Naive thymus-derived CD8-positive, alpha-beta T cell (primary cell): ENCODE measurements around the gene JAZF1. TPM values are rescaled to one million over a fixed set of nuclear protein-coding genes. Genes with fewer than 3 reads are reported as not detected.

Experiments used
- ATAC-seq, 2 donors: fragments of 150-1000 bp; cut with Tn5 transposase in 1 of 2; sonication (Bioruptor Pico), chemical (Tn5 transposase) in 1 of 2; 1 replicate in 1 of 2; 2 replicates in 1 of 2; pipeline ENCODE4 v1.10.0; 2021; ENCODE audit warnings: mild to moderate bottlenecking in 2 of 2, moderate library complexity in 2 of 2
- POLR2A ChIA-PET: fragments of 350-600 bp; sonication (Branson Sonifier 250); formaldehyde crosslinking; loops from one replicate; lab custom pipeline; 2021; ENCODE audit warnings: antibody characterized with exemption; lab: Charles Lee
- DNase-seq, 10 donors: peaks; one replicate each; pipeline versions ENCODE4 v3.0.0 to v3.0.0-alpha.2; 2020 to 2022
- H3K27ac Mint-ChIP-seq, 10 donors: one replicate each; pipeline ENCODE4 v1.8.0; 2020 to 2022; ENCODE audit warnings: mild to moderate bottlenecking in 10 of 10, mixed read lengths in 10 of 10, moderate library complexity in 4 of 10, inconsistent platforms in 1 of 10
- H3K27me3 Mint-ChIP-seq, 5 donors: one replicate each; pipeline ENCODE4 v1.8.0; 2021 to 2022; ENCODE audit warnings: mixed read lengths in 5 of 5
- H3K36me3 Mint-ChIP-seq, 3 donors: one replicate each; pipeline ENCODE4 v1.8.0; 2020 to 2022; ENCODE audit warnings: mixed read lengths in 3 of 3, mild to moderate bottlenecking in 2 of 3, inconsistent platforms in 1 of 3
- H3K4me1 Mint-ChIP-seq, 4 donors: one replicate each; pipeline ENCODE4 v1.8.0; 2021 to 2022; ENCODE audit warnings: mixed read lengths in 4 of 4
- H3K4me3 Mint-ChIP-seq, 10 donors: one replicate each; pipeline ENCODE4 v1.8.0; 2020 to 2022; ENCODE audit warnings: mild to moderate bottlenecking in 10 of 10, mixed read lengths in 10 of 10, moderate library complexity in 6 of 10, inconsistent platforms in 1 of 10
- H3K9me3 Mint-ChIP-seq, 9 donors: one replicate each; pipeline ENCODE4 v1.8.0; 2020 to 2022; ENCODE audit warnings: mixed read lengths in 9 of 9, mild to moderate bottlenecking in 3 of 9, inconsistent platforms in 1 of 9, moderate library complexity in 1 of 9
- polyA plus RNA-seq, 3 donors: library from polyadenylated mRNA; unstranded; fragments of 300-500 nt; fragmentation: Illumina TruSeq; gene quantifications; one replicate each; pipeline ENCODE4 v1.2.3, GENCODE V29; 2021
- total RNA-seq, 8 experiments: library from RNA in 2 of 8; stranded (reverse) in 2 of 8; gene quantifications; one replicate each; pipeline ENCODE4 v1.2.3 and lab custom pipeline; 2021 to 2026

The JAZF1 gene
- total and polyA plus RNA-seq, 5 experiments from 2014 or later: 1.4 to 8.6 (median 3.6) TPM

DNA sequence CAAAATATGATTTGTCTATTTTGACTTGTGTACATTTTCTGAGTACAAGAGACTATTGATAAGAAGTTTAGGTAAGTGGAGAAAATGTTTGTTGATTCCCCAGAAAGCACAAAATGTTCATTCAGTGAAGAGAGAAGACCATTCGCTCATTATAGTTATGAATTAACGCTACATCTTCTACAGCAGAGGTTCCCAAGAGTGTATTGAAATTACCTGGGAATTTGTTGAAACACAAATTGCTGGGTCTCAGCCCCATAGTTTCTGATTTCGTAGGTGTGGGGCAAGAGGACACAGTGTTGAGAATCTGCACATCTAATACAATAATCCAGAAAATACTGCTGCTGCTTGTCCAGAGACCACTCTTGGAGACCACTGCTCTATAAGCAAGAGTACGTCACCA is 24.2 kb downstream of the JAZF1 start:
- no peak for DNase-seq
- Mint-ChIP-seq H3K27ac (peak overlapping the region in 1 of 10 donors; percentile 5), H3K36me3 (peaks cover 0 to 3% (median 3%) of the 10 kb centered on the region in 3 donors), H3K4me3 (no peak overlapping the region), H3K27me3 (peaks cover 0 to 1% (median 0%) of the 10 kb centered on the region in 5 donors), H3K9me3 (no peaks in the 10 kb centered on the region), H3K4me1 (peaks cover 6 to 86% (median 29%) of the 10 kb centered on the region in 4 donors)
- POLR2A ChIA-PET: interaction anchor here (0.6 kb wide), 1 partner anchor 174 kb away, joined by 3 read pairs; no protein-coding TSS in a partner anchor
- ATAC-seq: no peak

DNA sequence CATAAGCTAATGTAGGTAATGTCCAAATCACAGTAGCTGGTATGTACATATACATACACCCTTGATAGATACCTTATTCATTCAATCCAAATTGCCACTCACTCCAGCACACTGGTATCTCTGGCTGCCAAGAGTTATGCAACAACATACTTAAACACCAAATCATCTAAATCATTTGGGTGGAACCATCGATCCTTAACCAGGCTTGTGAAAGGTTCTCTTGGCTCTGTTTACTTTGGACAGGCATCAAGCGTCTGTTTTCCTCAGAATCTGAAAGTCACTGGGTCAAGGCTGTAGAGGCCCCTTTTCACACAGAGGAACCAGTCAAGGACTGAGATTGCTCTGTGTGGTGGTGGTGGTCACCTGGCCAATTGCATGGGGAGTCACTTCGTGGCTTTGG is 24.6 kb downstream of the JAZF1 start:
- Mint-ChIP-seq H3K27me3 (peaks cover 0 to 1% (median 0%) of the 10 kb centered on the region in 5 donors), H3K4me1 (peaks cover 6 to 83% (median 29%) of the 10 kb centered on the region in 4 donors), H3K27ac (peak overlapping the region in 1 of 10 donors; percentile 60), H3K9me3 (no peaks in the 10 kb centered on the region), H3K4me3 (no peak overlapping the region), H3K36me3 (peaks cover 0 to 3% (median 3%) of the 10 kb centered on the region in 3 donors)
- ATAC-seq: no peak
- no peak for DNase-seq
- POLR2A ChIA-PET: interaction anchor here (0.6 kb wide), 1 partner anchor 174 kb away, joined by 3 read pairs; no protein-coding TSS in a partner anchor

DNA sequence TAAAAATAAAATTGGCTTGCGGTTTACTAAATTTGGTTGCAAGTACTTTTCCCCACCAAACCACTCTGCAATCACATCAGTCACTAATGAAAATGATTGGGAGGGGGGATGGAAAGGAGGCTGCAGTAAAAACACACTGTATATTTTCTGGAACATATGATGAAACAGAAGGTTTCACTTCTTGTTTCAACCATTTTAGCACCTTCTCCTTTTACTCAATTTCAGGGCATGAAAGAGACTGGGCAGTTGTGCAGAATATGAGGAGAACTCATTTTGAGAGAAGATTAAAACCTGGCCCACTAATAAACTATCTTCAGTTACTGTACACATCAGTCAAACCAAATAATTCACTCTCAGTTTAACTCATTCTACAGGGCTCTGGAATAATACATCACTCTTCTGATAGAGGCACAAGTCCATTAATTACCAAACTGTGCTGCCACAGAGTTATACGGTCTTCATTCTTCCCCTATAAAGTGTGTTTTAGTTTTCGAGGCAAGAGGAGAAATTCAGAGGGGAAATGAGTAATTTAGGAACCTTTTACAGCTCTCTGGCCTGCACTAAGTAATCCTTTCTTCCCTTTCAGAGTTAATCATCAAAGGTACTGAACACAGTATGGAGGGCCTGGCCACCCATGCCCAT is 25.5 kb downstream of the JAZF1 start:
- H3K4me1 Mint-ChIP-seq: peaks cover 6 to 82% (median 32%) of the 10 kb centered on the region in 4 donors
- ATAC-seq (peak in 1 of 2 donors; percentile 46), DNase-seq (no peak)

DNA sequence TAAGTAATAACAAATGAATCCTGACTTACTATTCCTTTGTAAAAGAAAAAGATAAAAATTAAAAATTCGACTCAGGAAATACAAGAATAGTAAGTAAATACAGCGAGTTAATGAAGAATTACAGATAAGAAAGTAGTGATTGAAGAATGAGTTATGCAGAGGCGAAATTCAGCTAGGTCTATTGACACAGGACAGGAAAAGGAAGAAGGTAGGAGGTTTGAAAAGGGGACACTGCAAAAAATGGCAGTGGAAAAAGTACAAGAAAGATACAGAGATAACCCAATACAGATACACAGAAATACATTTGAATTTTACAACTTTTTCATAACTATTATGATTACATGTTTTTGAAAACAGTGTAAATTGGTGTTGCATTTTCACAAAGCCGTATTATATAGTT is 28.0 kb downstream of the JAZF1 start:
- DNase-seq: no peak
- no peak for ATAC-seq
- peak overlapping the region in 1 of 10 donors; percentile 57 for H3K4me3 Mint-ChIP-seq
- no peaks in the 10 kb centered on the region for H3K9me3 Mint-ChIP-seq
- peaks cover 0 to 3% (median 3%) of the 10 kb centered on the region in 3 donors for H3K36me3 Mint-ChIP-seq
- peak overlapping the region in 2 of 10 donors; percentile 75 to 76 for H3K27ac Mint-ChIP-seq
- H3K4me1 Mint-ChIP-seq: peaks cover 10 to 84% (median 37%) of the 10 kb centered on the region in 4 donors
- H3K27me3 Mint-ChIP-seq: peaks cover 0 to 1% (median 0%) of the 10 kb centered on the region in 5 donors
- POLR2A ChIA-PET: no interaction called here

More for the DNA sequence above, 25.5 kb downstream of the JAZF1 start:
- Mint-ChIP-seq H3K4me3 (peak overlapping the region in 1 of 10 donors; percentile 41), H3K9me3 (no peaks in the 10 kb centered on the region), H3K27ac (peak overlapping the region in 2 of 10 donors; percentile 15 to 60), H3K36me3 (peaks cover 0 to 4% (median 3%) of the 10 kb centered on the region in 3 donors), H3K27me3 (peaks cover 0 to 1% (median 0%) of the 10 kb centered on the region in 5 donors)
- POLR2A ChIA-PET: no interaction called here

DNA sequence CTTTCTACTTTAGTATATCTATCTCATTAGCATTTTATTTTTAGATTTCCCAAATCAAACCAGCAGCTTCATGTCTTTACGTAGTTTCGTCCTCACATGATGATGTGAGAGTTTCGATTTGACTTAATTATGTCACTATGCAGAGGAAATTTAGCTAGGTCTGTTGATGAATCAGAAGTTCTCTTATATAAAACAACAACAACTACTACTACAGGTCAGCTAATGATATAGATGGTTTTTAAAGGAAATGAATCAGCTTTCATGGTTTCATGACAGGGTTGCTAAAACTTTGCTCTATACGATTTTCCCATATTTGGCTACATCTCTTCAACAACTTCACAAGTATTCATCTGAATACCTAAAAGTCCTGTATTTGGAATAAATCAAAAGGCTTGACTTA is 28.6 kb downstream of the JAZF1 start:
- peaks cover 0 to 1% (median 0%) of the 10 kb centered on the region in 5 donors for H3K27me3 Mint-ChIP-seq
- DNase-seq (peak in 1 of 10 donors; percentile 5), ATAC-seq (no peak)
- H3K9me3 Mint-ChIP-seq: no peaks in the 10 kb centered on the region
- POLR2A ChIA-PET: no interaction called here
- peaks cover 0 to 3% (median 2%) of the 10 kb centered on the region in 3 donors for H3K36me3 Mint-ChIP-seq
- peak overlapping the region in 2 of 10 donors; percentile 75 to 76 for H3K27ac Mint-ChIP-seq
- H3K4me3 Mint-ChIP-seq: peak overlapping the region in 2 of 10 donors; percentile 40 to 57
- H3K4me1 Mint-ChIP-seq: peaks cover 9 to 78% (median 37%) of the 10 kb centered on the region in 4 donors

DNA sequence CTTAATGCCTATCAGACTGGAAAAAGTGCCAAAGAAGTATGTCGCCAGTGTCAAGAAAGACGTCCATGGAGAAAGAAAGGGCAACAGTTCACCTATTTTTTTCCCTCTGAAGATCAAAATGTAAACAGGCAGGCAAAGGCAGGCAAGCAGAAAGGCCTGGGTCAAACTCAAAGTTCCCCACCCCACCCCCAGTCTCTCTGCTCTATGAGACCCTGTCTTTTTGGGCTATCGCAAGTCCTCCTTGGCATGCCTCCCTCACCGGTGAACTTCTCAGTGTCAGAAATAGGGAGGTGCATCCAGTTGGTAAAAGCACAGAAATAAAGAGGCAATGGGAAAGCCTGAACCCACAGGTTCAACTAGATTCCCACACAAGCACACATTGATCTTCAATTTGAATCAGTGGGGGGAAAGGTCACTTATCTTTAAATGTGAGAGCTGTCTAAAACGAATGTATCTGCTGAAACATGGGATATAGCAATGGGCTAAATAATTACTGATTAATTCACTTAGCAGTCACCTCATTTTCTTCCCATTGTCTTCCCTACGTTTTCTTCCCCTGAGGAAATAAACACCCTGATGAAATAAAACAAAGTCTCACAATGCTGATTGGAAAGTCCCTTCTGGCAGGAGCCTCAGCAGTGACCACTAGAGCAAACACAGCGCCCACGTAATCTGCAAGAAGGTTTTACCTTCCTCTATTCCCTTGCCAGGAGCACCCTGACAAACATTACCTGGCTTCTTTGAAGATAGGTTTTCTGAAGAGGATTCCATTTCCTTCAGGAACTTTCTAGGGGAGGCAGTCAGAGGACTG is 31.1 kb downstream of the JAZF1 start:
- peaks cover 8 to 57% (median 26%) of the 10 kb centered on the region in 4 donors for H3K4me1 Mint-ChIP-seq
- DNase-seq: no peak
- POLR2A ChIA-PET: no interaction called here
- no peaks in the 10 kb centered on the region for H3K27me3 Mint-ChIP-seq
- peak overlapping the region in 2 of 10 donors; percentile 71 for H3K27ac Mint-ChIP-seq
- peak overlapping the region in 1 of 10 donors; percentile 3 for H3K4me3 Mint-ChIP-seq
- no peak for ATAC-seq
- no peaks in the 10 kb centered on the region for H3K9me3 Mint-ChIP-seq
- peaks cover 0 to 7% (median 0%) of the 10 kb centered on the region in 3 donors for H3K36me3 Mint-ChIP-seq

DNA sequence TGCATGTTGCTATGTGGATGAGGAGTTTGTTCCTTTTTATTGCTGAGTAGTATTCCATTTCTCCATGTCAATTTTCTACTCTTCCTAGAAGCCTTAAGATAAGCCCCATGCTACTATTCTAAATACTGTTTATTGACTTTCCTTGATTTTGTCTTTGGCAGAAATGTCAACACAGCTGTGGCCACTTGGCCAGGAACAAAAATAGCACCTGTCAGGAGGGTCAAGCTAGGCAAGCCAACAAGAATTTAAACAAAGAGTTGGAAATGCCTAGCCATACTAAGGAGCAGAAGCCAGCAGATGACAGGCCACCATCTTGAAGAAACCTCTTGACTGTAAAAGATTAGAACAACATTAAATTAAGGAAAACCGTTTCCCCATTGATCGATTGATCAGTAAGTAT is 34.7 kb downstream of the JAZF1 start:
- DNase-seq (no peak), ATAC-seq (no peak)
- no peak overlapping the region for H3K4me3 Mint-ChIP-seq
- POLR2A ChIA-PET: no interaction called here
- peaks cover 0 to 7% (median 0%) of the 10 kb centered on the region in 3 donors for H3K36me3 Mint-ChIP-seq
- peaks cover 1 to 48% (median 10%) of the 10 kb centered on the region in 4 donors for H3K4me1 Mint-ChIP-seq
- H3K27me3 Mint-ChIP-seq: no peaks in the 10 kb centered on the region
- H3K9me3 Mint-ChIP-seq: no peaks in the 10 kb centered on the region
- no peak overlapping the region for H3K27ac Mint-ChIP-seq

DNA sequence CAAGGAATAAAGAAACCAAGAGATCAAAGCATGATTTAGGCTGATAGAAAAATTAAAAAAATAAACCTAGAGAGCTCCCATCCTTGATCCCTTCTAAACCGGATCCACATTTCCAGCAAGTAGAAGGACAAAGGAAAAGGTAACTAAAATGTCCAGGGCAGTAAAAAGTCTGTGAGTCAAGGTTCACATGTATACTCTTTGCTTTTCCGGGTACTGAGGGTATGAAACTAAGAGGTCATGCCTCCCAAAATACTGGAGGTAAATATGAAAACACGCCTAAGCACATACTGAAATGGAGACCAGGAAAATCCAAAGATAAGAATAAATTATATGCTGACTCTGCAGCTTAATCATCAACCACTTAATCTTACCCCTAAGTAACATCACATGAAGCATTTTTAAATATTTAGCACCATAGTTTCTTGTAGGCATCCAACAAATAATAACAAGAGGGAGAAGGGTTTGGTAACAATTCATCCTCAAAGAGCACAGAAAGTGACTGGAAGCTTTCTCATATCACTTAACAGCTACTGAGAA is 35.4 kb downstream of the JAZF1 start:
- POLR2A ChIA-PET: no interaction called here
- Mint-ChIP-seq H3K27ac (no peak overlapping the region), H3K27me3 (no peaks in the 10 kb centered on the region), H3K4me3 (no peak overlapping the region), H3K9me3 (no peaks in the 10 kb centered on the region), H3K4me1 (peaks cover 0 to 42% (median 7%) of the 10 kb centered on the region in 4 donors), H3K36me3 (peaks cover 0 to 6% (median 0%) of the 10 kb centered on the region in 3 donors)
- DNase-seq (no peak), ATAC-seq (no peak)

DNA sequence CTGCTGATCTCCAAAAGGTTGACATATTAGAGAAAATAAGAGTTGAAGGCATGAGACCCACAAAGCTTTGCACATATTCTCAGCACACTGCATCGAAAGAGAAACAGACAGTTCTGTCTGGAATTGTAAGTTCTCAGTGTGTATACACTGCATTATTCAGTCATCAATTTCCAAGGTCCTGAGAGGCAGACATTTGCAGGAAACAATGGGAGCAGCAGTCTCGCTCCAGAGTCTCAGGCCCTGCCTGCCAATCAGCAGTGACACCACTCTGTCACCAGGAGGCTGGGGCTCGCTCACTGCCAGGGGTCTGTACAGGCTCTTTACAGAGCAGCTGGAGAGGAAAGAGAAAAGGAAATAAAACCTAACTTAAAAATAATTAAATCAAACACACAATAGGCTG is 36.3 kb downstream of the JAZF1 start:
- H3K9me3 Mint-ChIP-seq: no peaks in the 10 kb centered on the region
- POLR2A ChIA-PET: no interaction called here
- peaks cover 0 to 3% (median 0%) of the 10 kb centered on the region in 3 donors for H3K36me3 Mint-ChIP-seq
- no peak overlapping the region for H3K27ac Mint-ChIP-seq
- no peaks in the 10 kb centered on the region for H3K27me3 Mint-ChIP-seq
- ATAC-seq: no peak
- DNase-seq: no peak
- peaks cover 0 to 33% (median under 1%) of the 10 kb centered on the region in 4 donors for H3K4me1 Mint-ChIP-seq
- H3K4me3 Mint-ChIP-seq: no peak overlapping the region

DNA sequence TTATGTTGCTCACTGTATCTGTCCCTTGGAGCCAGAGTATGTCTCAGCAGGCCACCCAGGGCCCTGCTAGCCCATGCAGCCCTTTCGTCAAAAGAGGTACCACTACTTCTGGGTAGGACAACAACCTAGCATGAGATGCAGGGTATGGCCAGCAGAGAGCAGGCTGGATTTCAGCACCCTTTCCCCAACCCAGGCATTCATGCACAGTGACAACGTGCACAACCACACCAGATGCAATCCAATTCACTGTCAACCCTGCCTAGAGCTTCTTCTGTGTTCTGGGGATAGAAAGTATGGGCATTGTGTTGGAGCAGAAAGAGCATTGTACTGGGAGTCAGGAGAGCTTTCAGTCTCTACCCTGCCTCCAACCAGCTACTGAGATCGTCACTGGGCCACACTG is 37.9 kb downstream of the JAZF1 start:
- DNase-seq (no peak), ATAC-seq (no peak)
- POLR2A ChIA-PET: interaction anchor here (0.6 kb wide), 1 partner anchor 1923 kb away, joined by 3 read pairs; no protein-coding TSS in a partner anchor
- Mint-ChIP-seq H3K9me3 (no peaks in the 10 kb centered on the region), H3K27ac (no peak overlapping the region), H3K36me3 (peaks cover 0 to 3% (median 0%) of the 10 kb centered on the region in 3 donors), H3K4me3 (no peak overlapping the region), H3K27me3 (no peaks in the 10 kb centered on the region), H3K4me1 (peaks cover 0 to 20% (median 0%) of the 10 kb centered on the region in 4 donors)

DNA sequence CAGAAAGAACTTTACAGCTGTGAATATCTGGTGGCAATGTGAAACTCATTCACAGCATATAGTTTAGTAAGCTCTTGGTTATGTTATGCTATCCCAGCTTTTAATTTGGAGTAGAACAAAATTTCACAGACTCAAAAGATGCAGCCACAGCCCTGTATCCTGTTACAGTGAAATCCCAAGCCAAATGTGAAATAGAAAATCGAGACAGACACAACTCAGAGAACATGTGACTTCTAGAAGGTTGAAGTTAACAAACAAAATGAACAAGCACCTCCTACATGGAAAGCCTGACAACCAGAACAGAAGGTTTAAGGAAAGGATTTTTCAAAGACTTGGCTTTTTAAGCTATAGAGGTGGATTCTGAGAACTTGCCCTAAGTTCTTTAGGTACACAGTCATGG is 39.6 kb downstream of the JAZF1 start:
- ATAC-seq (no peak), DNase-seq (no peak)
- Mint-ChIP-seq H3K4me1 (peaks cover 0 to 24% (median 6%) of the 10 kb centered on the region in 4 donors), H3K9me3 (no peaks in the 10 kb centered on the region), H3K4me3 (no peak overlapping the region), H3K36me3 (peaks cover 0 to 3% (median 0%) of the 10 kb centered on the region in 3 donors), H3K27ac (no peak overlapping the region), H3K27me3 (no peaks in the 10 kb centered on the region)
- POLR2A ChIA-PET: no interaction called here

DNA sequence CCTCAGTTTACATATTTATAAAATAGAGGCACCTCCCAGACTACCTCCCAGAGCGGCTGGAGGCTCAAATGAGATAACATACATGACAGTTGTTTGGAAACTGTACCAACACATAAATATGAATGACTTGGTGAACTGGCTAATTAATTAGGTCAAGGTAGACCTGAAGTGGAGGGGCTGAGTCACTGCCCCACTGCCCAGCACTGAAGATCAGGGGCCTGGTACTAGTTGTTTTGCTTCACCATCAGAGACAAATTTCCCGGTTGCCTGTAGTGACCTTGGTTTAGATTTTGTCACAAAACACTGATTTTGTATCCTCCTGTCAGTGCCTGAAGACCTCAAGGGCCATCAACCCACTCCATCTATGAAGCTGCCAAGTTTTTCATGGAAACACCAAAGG is 41.8 kb downstream of the JAZF1 start:
- no peaks in the 10 kb centered on the region for H3K9me3 Mint-ChIP-seq
- POLR2A ChIA-PET: no interaction called here
- DNase-seq: no peak
- no peak for ATAC-seq
- H3K4me3 Mint-ChIP-seq: no peak overlapping the region
- no peaks in the 10 kb centered on the region for H3K36me3 Mint-ChIP-seq
- peaks cover 0 to 28% (median 7%) of the 10 kb centered on the region in 4 donors for H3K4me1 Mint-ChIP-seq
- H3K27me3 Mint-ChIP-seq: no peaks in the 10 kb centered on the region
- H3K27ac Mint-ChIP-seq: no peak overlapping the region
